OCI-LY1 (cell line): ENCODE results near the gene MAP4.

Source experiments
- EZH2 ChIP-seq: fragments of 200-600 bp; sonication (generic), shearing (Covaris generic); IDR thresholded peaks from 2 replicates; pipeline ENCODE4 v1.8.0; 2017; ENCODE audit warnings: borderline replicate concordance, mixed run types, mild to moderate bottlenecking, antibody characterized with exemption, low read length, moderate library complexity, mixed read lengths
- TF ChIP-seq, protein P1 (sequence below): fragments of 200-600 bp; sonication (generic), shearing (Covaris generic); IDR thresholded peaks from 2 replicates; pipeline ENCODE4 v1.5.1; 2017; ENCODE audit warnings: mild to moderate bottlenecking, antibody characterized with exemption, low read length, moderate library complexity, mixed read lengths

DNA sequence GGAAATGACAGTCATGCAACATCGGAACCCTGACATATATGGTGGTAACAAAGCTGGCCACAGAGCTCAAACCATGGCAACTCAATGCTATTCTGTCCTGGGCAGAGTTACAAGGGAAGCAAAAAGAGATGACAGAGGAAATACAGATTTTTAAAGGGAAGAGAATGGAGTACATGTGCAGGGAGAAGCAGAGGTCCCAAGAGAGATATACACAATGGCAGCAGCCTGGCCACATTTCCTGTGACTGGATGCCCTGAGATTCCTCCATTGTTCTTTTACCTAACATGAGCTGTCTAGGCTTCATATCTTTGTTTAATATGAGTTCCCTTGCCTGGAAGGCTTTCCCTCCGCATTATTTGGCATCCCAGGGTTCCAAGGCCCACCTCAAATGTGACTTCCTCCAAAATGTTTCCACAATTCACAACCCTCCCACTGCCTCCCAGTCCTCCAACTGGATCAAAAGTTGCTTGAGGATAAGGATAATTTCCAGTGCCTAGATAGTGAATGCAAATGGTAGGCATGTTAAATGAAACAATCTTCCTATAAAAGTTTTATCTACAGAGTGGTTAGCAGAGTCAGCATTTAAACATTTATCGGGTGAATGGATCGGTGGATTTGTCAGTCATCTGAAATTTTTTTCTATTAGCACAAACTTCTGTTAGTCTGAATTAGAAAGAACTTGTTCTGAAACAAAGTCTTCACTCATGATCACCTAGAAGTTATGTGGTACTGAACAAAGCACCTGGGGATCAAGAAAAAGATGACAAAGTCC is 127.0 kb downstream of the MAP4 start:
- no peak for TF ChIP-seq EZH2
- TF ChIP-seq, protein P1, sequence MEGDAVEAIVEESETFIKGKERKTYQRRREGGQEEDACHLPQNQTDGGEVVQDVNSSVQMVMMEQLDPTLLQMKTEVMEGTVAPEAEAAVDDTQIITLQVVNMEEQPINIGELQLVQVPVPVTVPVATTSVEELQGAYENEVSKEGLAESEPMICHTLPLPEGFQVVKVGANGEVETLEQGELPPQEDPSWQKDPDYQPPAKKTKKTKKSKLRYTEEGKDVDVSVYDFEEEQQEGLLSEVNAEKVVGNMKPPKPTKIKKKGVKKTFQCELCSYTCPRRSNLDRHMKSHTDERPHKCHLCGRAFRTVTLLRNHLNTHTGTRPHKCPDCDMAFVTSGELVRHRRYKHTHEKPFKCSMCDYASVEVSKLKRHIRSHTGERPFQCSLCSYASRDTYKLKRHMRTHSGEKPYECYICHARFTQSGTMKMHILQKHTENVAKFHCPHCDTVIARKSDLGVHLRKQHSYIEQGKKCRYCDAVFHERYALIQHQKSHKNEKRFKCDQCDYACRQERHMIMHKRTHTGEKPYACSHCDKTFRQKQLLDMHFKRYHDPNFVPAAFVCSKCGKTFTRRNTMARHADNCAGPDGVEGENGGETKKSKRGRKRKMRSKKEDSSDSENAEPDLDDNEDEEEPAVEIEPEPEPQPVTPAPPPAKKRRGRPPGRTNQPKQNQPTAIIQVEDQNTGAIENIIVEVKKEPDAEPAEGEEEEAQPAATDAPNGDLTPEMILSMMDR = no peak
